Erythroblast (primary cell): ENCODE data around the gene R3HDM2.

Experiments used
- GATA1 ChIP-seq: IDR thresholded peaks from 2 replicates; pipeline ENCODE4 v1.6.1; 2011; ENCODE audit warnings: low read depth, mild to moderate bottlenecking, control low read depth, low read length, moderate library complexity
- POLR2A ChIP-seq: IDR thresholded peaks from 2 replicates; pipeline ENCODE4 v1.6.1; 2011; ENCODE audit warnings: mild to moderate bottlenecking, low read length

DNA sequence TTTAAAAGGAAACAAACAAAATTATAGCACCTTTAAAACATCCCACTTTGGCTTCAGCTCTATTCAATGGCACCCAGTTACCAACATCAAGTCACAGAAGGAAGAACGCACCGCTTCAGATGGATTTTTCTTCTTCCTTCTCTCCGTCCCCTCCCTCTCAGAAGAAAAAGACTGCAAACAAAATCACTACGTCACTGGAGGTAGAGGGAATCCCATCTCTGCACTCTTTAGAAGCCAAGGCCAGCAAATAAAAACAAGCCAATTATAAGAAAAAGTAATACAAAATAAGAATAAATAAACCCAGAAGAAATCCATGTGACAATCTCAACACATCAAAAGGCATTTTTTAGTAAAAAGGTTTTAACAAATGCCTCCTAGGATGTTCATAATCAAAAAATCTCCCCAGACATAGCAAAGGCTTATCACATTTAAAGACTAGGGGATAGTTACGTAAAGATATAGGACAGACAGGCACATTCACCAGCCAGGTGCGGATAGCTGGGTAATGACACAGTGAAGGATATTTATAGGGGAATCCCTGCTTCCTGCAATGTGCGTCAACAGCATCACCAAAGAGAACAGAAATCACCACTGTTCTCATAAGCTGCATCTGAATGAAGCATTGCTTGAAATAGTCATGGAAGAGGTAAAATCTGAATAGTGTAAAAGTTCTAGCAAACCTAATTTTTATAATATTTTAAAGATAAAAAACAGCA is 89.4 kb downstream of the R3HDM2 start:
- TF ChIP-seq POLR2A (no peak), GATA1 (no peak)
